OCI-LY3 (cell line): ENCODE data around the gene MVK.
A peak's percentile ranks its signal among the peaks of the same experiment; 100 is the strongest.

Experiments
- H2AFZ ChIP-seq: fragments of 200-600, 300-600 bp; shearing (Covaris generic); 2 replicates; pipeline ENCODE4 v1.6.0; 2014; ENCODE audit warnings: antibody characterized with exemption, low read depth, low read length
- H3K27ac ChIP-seq: fragments of 200-600, 300-600 bp; sonication (generic); 2 replicates; pipeline ENCODE4 v1.5.1; 2014; ENCODE audit warnings: mild to moderate bottlenecking, low read length, moderate library complexity, mixed read lengths
- H3K27me3 ChIP-seq: fragments of 200-600, 300-600 bp; sonication (generic); 2 replicates; pipeline ENCODE4 v1.6.1; 2014; ENCODE audit warnings: low read depth, low read length, mixed read lengths
- H3K36me3 ChIP-seq: fragments of 200-600, 300-600 bp; sonication (generic); replicated peaks from 2 replicates; pipeline ENCODE3; 2014; ENCODE audit warnings: low read depth, low read length, mixed read lengths
- H3K4me1 ChIP-seq: fragments of 300-600, 200-600 bp; sonication (generic); 2 replicates; pipeline ENCODE4 v1.6.1; 2014; ENCODE audit warnings: low read length, mixed read lengths
- H3K4me2 ChIP-seq: fragments of 200-600, 300-600 bp; sonication (generic); 2 replicates; pipeline ENCODE4 v1.6.1; 2014; ENCODE audit warnings: low read length, mixed read lengths
- H3K4me3 ChIP-seq: fragments of 300-600, 200-600 bp; sonication (generic); 2 replicates; pipeline ENCODE4 v1.5.1; 2014; ENCODE audit warnings: antibody characterized with exemption, mild to moderate bottlenecking, low read length, moderate library complexity
- H3K79me2 ChIP-seq: fragments of 300-600, 200-600 bp; shearing (Covaris generic); 2 replicates; pipeline ENCODE4 v1.6.1; 2014; ENCODE audit warnings: mild to moderate bottlenecking, low read length, mixed read lengths
- H3K9ac ChIP-seq: fragments of 300-600, 200-600 bp; shearing (Covaris generic); 2 replicates; pipeline ENCODE4 v1.6.0; 2014; ENCODE audit warnings: mild to moderate bottlenecking, low read length, moderate library complexity
- H3K9me3 ChIP-seq: fragments of 200-600, 300-600 bp; shearing (Covaris generic); 2 replicates; pipeline ENCODE4 v1.6.1; 2014; ENCODE audit warnings: low read length, mixed read lengths; ENCODE audit not compliant: insufficient read depth
- H4K20me1 ChIP-seq: fragments of 200-600, 300-600 bp; sonication (generic); 2 replicates; pipeline ENCODE4 v1.6.1; 2016; ENCODE audit warnings: low read length, mixed read lengths; ENCODE audit not compliant: insufficient read depth
- EZH2phosphoT487 ChIP-seq: fragments of 200-600 bp; shearing (Covaris generic); IDR thresholded peaks from 2 replicates; pipeline ENCODE4 v1.6.1; 2018; ENCODE audit warnings: antibody characterized with exemption, mixed run types, low read depth
- TF ChIP-seq, protein P1 (sequence below): fragments of 200-600, 300-600 bp; sonication (generic); IDR thresholded peaks from 2 replicates; pipeline ENCODE4 v1.5.1; 2014; ENCODE audit warnings: antibody characterized with exemption, low read length, low read depth

Gene MVK

GRCh38 chr12:109596418-109597244 lies 23.0 kb downstream of the MVK start:
- H3K4me3 ChIP-seq: peak overlapping the region; percentile 44
- H4K20me1 ChIP-seq: peaks cover 3% of the 10 kb centered on the region; the same call in 1 of the 2 replicates
- H3K4me2 ChIP-seq: peak overlapping the region; percentile 89
- peak overlapping the region; percentile 74 for H3K27ac ChIP-seq
- peaks cover 9% of the 10 kb centered on the region for H3K36me3 ChIP-seq
- TF ChIP-seq, protein P1, sequence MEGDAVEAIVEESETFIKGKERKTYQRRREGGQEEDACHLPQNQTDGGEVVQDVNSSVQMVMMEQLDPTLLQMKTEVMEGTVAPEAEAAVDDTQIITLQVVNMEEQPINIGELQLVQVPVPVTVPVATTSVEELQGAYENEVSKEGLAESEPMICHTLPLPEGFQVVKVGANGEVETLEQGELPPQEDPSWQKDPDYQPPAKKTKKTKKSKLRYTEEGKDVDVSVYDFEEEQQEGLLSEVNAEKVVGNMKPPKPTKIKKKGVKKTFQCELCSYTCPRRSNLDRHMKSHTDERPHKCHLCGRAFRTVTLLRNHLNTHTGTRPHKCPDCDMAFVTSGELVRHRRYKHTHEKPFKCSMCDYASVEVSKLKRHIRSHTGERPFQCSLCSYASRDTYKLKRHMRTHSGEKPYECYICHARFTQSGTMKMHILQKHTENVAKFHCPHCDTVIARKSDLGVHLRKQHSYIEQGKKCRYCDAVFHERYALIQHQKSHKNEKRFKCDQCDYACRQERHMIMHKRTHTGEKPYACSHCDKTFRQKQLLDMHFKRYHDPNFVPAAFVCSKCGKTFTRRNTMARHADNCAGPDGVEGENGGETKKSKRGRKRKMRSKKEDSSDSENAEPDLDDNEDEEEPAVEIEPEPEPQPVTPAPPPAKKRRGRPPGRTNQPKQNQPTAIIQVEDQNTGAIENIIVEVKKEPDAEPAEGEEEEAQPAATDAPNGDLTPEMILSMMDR: no peak
- no peak for TF ChIP-seq EZH2phosphoT487
- no peak overlapping the region for H2AFZ ChIP-seq
- peaks cover 38% of the 10 kb centered on the region for H3K4me1 ChIP-seq
- H3K27me3 ChIP-seq: no peaks in the 10 kb centered on the region
- peak overlapping the region; percentile 35; the same call in 1 of the 2 replicates for H3K9ac ChIP-seq
- H3K79me2 ChIP-seq: no peaks in the 10 kb centered on the region
- H3K9me3 ChIP-seq: no peaks in the 10 kb centered on the region

- peak overlapping the region; percentile 35; the same call in 1 of the 2 replicates for H3K9ac ChIP-seq
- peak overlapping the region; percentile 89 for H3K4me2 ChIP-seq
- no peak for TF ChIP-seq EZH2phosphoT487
- TF ChIP-seq, protein P1: no peak
Measured at GRCh38 chr12:109597414-109597794, 23.8 kb downstream of the MVK start.

DNA sequence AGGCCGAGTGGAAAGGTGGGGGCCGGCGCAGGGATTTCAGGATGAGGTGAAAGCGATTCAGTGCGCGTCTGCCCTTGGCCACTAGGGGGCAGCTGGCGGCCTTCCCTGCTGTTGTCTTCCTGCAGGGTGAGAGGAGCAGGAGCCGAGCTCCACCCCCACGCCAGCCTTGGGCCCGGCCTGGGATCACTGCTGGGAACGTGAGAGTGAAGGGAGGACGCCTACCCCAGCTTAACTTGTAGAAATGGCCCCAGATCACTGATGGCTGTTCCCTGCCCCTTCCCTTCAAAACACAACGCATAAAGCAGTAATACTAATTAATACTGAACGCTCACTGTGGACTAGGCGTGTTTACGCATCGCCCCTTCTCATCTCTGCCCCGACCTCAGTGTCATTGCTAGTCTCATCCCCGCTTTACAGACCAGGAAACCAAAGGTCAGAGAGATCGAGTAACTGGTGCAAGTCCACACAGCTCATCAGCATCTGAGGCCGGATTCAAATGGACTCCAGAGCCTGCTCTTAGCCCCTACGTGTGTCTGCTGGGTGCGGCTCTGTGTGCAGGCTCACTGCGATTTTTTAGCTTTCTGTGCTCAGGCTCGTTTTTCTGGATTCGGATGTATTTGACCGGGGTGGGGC lies 24.3 kb downstream of the MVK start:
- H3K27ac ChIP-seq: peak overlapping the region; percentile 74
- peak overlapping the region; percentile 35; the same call in 1 of the 2 replicates for H3K9ac ChIP-seq

More at GRCh38 chr12:109597414-109597794, 23.8 kb downstream of the MVK start:
- H3K4me3 ChIP-seq: peak overlapping the region; percentile 44
- H3K4me1 ChIP-seq: peaks cover 38% of the 10 kb centered on the region
- no peaks in the 10 kb centered on the region for H3K9me3 ChIP-seq
- H3K27me3 ChIP-seq: no peaks in the 10 kb centered on the region
- H3K79me2 ChIP-seq: no peaks in the 10 kb centered on the region
- H3K27ac ChIP-seq: peak overlapping the region; percentile 74
- peaks cover 3% of the 10 kb centered on the region; the same call in 1 of the 2 replicates for H4K20me1 ChIP-seq
- H3K36me3 ChIP-seq: peaks cover 9% of the 10 kb centered on the region
- H2AFZ ChIP-seq: no peak overlapping the region

More for the DNA sequence above, 24.3 kb downstream of the MVK start:
- Histone ChIP-seq H3K4me1 (peaks cover 38% of the 10 kb centered on the region), H2AFZ (no peak overlapping the region), H3K9me3 (no peaks in the 10 kb centered on the region), H3K79me2 (no peaks in the 10 kb centered on the region), H3K4me3 (peak overlapping the region; percentile 44), H4K20me1 (peaks cover 3% of the 10 kb centered on the region; the same call in 1 of the 2 replicates), H3K36me3 (peaks cover 9% of the 10 kb centered on the region), H3K4me2 (peak overlapping the region; percentile 89), H3K27me3 (no peaks in the 10 kb centered on the region)
- TF ChIP-seq, protein P1: peak; percentile 89
- TF ChIP-seq EZH2phosphoT487: no peak
